ENCODE measurements around the gene BRSK1.
A peak's percentile ranks its signal among the peaks of the same experiment; 100 is the strongest.

BRSK1 gene

GRCh38 chr19:55283548-55284377 lies at the start of gene BRSK1:
TSS of gene BRSK1 (plus strand) at chr19:55283997. CDS start at chr19:55284443, 446 bp downstream.
- DNase-seq (ENCODE audit: low spot score) (no peak), FAIRE-seq (no peak)

DNA sequence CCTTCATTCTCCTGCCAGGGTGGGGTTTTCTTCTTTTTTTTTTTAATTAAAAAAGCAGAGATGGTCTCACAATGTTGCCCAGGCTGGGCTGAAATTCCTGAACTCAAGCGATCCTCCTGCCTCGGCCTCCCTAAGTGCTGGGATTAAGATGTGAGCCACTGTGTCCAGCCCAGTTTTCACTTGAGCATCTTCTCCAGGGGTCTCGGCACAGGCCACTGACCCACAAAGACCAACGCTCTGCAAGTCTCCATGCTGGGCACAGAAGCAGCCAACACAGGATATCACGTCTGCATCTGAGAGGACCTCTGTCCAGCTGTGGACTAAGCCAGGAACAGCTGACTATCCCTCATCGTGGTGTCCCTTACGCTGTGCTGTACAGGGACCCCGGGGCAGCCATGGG lies 45.8 kb upstream of the BRSK1 start:
- DNase-seq (ENCODE audit: low spot score) (no peak), FAIRE-seq (no peak)

- no peak for DNase-seq (ENCODE audit: low spot score)
- FAIRE-seq: no peak
These were observed 44.8 kb upstream of the BRSK1 start for GRCh38 chr19:55239004-55239403.

- FAIRE-seq: no peak
These were observed 43.1 kb upstream of the BRSK1 start for GRCh38 chr19:55240713-55241020.

GRCh38 chr19:55241143-55241934 lies 42.5 kb upstream of the BRSK1 start:
- FAIRE-seq (no peak), DNase-seq (ENCODE audit: low spot score) (no peak)

More at GRCh38 chr19:55240713-55241020, 43.1 kb upstream of the BRSK1 start:
- no peak for DNase-seq (ENCODE audit: low spot score)

DNA sequence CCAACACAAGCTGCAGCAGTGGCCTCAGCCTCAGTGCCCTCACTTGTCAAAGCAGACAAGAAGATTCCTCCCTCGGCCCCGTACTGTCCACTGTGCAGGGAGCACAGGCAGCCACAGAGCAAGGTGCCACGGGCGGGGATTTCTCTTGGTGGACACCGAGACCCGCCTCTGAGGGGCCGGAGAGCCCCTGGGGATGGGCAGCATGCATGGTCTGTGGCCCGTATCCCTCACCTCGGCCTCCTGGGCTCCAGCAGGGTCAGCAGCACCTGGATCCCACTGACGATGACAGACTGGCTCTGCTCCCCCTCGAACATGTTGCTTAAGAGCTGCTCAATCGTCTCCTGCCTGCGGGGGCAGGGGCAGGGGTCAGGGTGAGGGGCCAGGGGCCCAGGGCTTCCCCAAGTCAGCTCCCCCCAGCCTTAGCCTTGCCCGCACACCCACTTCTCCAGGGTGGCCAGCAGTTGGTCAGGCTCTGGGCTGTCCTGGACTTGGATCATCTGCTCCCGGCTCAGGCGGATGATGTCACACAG lies 41.8 kb upstream of the BRSK1 start:
- no peak for FAIRE-seq
- DNase-seq (ENCODE audit: low spot score): no peak

DNA sequence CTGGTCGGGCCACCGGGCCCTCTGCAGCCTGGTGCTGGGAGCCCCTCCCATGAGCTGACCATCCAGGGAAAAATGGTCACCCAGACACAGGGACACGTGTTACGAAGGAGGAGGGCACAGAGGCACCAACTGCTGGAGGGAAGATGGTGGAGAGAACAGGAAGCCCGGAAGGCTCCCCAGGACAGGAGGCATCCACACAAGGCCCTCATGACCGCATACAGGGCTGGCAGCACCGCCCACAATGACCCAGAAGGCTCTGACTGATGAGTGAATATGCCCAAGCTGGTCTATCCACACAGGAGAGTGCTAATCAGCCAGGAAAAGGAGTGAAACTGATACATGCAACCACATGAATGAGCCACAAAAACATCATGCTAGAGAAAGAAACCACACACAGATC lies 41.3 kb upstream of the BRSK1 start:
- no peak for DNase-seq (ENCODE audit: low spot score)
- no peak for FAIRE-seq

DNA sequence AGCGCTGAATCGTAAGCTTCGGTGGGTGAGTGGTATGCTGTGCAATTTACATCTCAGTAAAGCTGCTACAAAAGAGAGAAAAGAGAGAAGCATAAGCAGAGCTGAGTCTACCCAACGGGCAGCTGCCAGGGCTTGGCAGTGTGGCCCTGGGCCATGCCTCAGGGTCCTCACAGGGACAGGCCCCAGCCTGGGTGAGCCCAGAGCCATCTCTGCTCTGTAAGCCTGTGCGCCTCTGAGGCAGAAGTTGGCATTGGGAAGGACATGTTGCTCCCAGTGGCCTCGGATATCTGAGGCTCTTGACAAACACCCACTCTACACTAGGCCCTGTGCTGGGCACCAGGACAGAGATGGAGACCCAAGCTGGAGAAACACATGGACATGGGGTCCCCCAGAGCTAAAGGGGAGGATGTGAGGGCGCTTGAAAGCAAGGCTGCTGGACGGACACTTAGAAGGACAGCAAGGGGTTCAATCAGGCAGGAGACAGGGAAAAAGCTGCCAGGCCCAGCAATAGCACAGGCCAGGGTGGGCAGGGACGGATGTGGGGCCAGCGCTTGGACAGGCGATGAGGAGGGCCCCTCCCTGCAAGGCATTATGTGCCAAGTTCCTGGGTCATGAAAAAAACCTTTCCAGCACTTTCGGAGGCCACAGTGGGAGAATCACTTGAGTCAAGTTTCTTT lies 39.7 kb upstream of the BRSK1 start:
- no peak for FAIRE-seq
- DNase-seq (ENCODE audit: low spot score): no peak

DNA sequence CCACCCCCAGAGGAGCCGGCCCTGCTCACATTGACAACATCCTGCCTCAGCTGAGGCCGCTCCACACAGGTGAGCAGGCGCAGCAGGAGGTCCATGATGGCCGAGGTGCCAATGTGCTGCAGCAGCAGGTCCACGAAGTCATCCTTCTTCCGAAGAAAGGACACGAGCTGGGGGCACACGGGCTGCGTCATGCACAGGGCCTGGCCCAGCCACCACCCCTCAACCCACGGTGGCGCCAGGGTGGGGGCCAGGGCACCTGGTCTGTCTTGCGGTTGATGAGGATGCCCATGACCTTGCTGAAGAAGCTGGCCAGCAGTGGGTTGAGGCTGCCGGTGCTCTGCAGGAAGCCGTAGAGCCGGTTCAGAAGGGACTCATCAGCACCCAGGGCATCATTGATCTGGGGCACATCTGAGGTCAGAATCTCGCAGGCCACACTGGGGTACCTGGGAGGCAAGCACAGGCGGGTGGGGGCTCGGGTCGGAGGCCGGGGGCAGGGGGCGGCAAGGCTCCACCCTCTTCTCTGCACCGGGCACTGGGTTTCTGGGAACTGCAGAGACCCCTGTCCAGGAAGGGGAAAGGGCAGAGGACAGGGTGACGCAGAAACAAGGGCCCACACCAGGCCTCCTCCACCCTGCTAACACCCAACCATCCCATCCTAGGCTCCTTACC lies 38.4 kb upstream of the BRSK1 start:
- no peak for FAIRE-seq

GRCh38 chr19:55246462-55247451 lies 37.0 kb upstream of the BRSK1 start:
- DNase-seq (ENCODE audit: low spot score): no peak
- FAIRE-seq: no peak

More for the DNA sequence above, 38.4 kb upstream of the BRSK1 start:
- DNase-seq (ENCODE audit: low spot score): no peak

GRCh38 chr19:55247621-55248099 lies 36.1 kb upstream of the BRSK1 start:
- FAIRE-seq: no peak
- no peak for DNase-seq (ENCODE audit: low spot score)

DNA sequence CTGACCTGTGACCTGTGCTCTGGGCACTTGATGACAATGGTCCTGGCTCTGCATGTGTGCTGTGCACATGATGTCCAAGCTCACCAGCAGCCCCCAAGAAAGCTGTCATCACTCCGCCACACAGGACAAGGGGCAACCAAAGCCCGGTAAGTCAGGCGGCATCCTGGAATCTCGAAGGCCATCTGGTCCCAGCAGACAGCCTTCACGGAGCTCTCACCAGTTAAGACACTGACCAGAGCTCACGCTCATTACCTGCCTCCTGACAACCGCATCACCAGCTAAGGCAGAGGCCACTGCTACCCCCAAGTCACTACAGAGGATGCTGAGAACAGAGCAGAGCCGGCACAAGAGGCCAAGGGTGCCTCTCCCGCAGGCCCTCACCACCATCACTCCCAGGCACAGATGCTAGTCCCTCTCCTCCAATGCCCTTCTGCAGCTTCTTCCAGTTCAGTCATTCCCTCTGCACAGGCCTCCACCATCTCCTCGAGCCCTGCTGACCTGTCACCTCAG lies 35.6 kb upstream of the BRSK1 start:
- FAIRE-seq: no peak
- DNase-seq (ENCODE audit: low spot score): no peak

DNA sequence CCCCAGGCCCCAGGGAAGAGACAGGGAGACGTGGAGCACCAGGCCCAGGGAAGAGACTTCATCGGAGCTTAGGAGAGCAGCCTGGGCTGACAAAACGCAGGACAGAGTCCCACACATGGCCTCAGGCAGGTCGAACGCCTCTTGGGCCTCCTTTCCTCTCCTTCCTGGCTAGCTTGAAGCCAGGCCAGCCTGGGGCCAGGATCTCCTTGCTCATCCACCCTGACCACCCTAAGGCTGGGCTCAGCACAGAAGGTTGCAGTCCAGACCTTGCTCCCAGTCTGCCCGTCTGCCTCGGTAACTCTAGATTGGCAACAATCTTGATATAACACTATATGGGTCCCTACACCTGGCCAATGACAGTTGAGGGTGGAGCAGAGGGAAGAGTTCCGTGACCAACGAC lies 35.1 kb upstream of the BRSK1 start:
- DNase-seq (ENCODE audit: low spot score): no peak
- FAIRE-seq: no peak

GRCh38 chr19:55249841-55250240 lies 34.0 kb upstream of the BRSK1 start:
- FAIRE-seq (no peak), DNase-seq (ENCODE audit: low spot score) (no peak)

DNA sequence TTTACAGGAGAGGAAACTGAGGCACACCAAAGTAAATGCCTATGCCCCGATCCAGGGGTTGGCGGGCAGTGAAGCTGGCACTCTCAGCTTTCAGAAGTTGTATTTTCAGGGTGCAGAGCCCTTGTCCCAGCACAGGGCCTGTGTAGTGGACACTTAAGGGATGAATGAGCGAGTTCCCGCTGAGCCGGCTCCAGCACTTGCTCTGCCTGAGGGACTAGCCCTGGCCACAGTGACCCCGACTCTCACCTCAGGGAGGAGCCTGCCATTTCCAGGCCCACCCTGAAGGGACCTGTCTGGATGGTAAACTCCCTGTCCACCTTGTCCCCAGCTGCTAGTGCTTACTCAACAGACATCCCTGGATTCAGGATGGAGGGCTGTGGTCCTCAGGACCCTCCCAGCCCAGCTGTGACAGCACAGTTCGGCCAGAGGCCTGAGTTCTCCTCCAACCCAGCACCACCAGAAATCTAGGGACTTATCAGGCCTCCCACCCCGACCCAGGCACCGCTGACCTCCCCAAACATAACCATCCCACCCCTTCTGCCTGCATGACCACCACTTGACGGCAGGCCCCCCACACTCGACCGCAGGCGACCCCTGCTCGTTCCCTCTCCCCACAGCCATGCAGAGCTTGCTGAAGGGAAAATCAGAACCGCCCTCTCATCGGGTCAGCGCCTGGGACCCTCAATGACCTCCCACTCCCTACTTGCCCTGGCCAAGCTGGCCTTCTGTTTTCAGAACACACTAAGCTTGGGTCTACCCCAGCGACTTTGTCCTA lies 33.3 kb upstream of the BRSK1 start:
- no peak for FAIRE-seq
- DNase-seq (ENCODE audit: low spot score): no peak

DNA sequence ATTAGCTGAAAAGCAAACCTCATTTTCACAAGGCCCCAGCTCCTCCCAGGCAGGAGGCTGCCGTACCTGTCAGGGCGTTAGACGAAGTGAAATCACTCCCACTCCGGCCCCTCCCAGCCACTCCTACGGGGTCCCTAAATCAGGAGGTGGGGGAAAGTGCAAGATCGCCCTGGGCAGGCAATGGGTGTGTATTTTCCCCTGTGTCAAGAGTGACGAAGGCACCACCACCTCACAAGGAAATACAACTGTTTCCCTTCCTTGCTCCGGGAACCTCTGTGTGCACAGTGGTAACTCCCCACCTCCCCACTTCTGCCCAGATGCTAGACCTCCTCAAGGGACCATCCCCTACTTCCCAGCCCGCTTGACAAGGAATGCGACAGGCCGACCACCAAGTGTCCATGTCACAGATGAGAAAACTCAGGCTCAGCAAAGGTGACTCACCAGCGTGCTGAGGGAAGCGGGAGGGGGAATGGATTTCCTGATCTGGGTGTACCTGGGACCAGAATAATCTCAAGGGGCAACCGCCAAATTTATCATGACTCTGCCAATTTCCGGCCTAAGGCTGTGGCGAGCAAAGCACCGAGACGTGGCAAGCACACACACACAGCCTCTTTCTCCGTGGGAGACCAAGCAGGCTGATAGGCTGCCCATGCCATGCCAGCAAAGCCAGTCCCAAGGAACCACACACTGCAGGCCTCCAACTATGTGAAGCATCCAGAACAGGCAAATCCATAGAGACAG lies 32.3 kb upstream of the BRSK1 start:
- FAIRE-seq (peak; percentile 81), DNase-seq (ENCODE audit: low spot score) (peak; percentile 82)

DNA sequence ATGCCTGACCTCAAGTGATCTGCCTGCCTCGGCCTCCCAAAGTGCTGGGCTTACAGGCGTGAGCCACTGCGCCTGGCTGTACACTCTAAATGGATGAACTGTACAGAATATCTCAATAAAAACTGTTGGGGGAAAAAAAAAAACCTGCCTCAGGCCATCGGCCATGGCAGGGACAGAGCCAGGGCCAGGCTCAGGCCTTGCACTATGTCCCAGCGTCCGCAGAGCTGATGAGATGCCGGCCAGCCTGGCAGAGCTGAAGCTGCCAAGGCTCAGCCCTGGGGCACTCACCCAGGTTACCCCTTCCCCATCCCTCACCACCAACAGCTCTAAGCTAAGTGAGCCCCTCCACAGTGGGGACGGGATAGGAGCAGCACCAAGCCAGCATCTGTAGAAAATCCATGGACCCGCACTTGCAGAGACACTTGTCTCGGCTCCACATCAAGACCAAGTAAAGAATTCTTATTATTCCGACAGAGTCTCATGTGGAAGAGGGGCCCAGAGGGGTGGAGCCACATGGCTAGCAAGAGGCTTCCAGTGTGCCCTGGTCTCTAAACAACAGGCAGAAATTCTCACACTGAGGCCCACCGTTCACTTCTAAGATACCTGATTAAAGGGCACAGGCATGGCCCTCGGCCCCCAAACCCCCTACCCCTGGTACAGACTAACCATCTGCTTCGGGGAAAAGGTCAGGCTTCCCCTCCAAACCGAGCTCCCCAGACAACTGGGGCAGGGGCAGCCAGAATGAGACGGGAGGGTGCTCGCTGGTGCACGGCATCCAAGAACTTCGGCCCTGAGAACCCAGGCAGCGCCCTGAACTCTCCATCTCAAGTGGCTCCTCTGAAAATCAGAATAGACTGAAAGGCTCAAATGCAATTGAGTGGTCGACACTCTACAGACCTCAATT lies 30.8 kb upstream of the BRSK1 start:
- no peak for FAIRE-seq

More for the DNA sequence above, 30.8 kb upstream of the BRSK1 start:
- DNase-seq (ENCODE audit: low spot score): no peak

Data from RCC 7860 (cell line).